Measurements from ENCODE around the gene ST14.
A peak's percentile ranks its signal among the peaks of the same experiment; 100 is the strongest.

The ST14 gene

GRCh38 chr11:130160498-130161155 is 1.0 kb downstream of the ST14 start:
- H3K27ac ChIP-seq (ENCODE audit: low read depth, low read length) = no peak overlapping the region
- H3K9me3 ChIP-seq (ENCODE audit: control insufficient read depth in 5 of 5, low read length in 5 of 5) = no peaks in the 10 kb centered on the region
- H3K4me1 ChIP-seq (ENCODE audit: control insufficient read depth in 5 of 5, insufficient read depth in 5 of 5, low read length in 5 of 5) = peaks cover 1 to 51% (median 14%) of the 10 kb centered on the region in 5 donors
- H3K9ac ChIP-seq (ENCODE audit: low read length in 5 of 5) = no peak overlapping the region
- peaks cover 15 to 38% (median 30%) of the 10 kb centered on the region in 5 donors for H3K27me3 ChIP-seq (ENCODE audit: control insufficient read depth in 5 of 5, insufficient read depth in 4 of 5, low read length in 5 of 5)
- no peaks in the 10 kb centered on the region for H3K36me3 ChIP-seq (ENCODE audit: control insufficient read depth in 5 of 5, insufficient read depth in 5 of 5, low read length in 5 of 5)
- peak overlapping the region; percentile 11 to 45 (median 30) for H3K4me3 ChIP-seq (ENCODE audit: low read depth in 1 of 5, low read length in 5 of 5)

GRCh38 chr11:130161441-130162145 is 2.0 kb downstream of the ST14 start:
- Histone ChIP-seq H3K4me3 (ENCODE audit: low read depth in 1 of 5, low read length in 5 of 5) (peak overlapping the region in 3 of 5 donors; percentile 11 to 55 (median 21)), H3K9ac (ENCODE audit: low read length in 5 of 5) (no peak overlapping the region), H3K36me3 (ENCODE audit: control insufficient read depth in 5 of 5, insufficient read depth in 5 of 5, low read length in 5 of 5) (no peaks in the 10 kb centered on the region), H3K4me1 (ENCODE audit: control insufficient read depth in 5 of 5, insufficient read depth in 5 of 5, low read length in 5 of 5) (peaks cover 1 to 51% (median 14%) of the 10 kb centered on the region in 5 donors), H3K27ac (ENCODE audit: low read depth, low read length) (no peak overlapping the region), H3K9me3 (ENCODE audit: control insufficient read depth in 5 of 5, low read length in 5 of 5) (no peaks in the 10 kb centered on the region), H3K27me3 (ENCODE audit: control insufficient read depth in 5 of 5, insufficient read depth in 4 of 5, low read length in 5 of 5) (peaks cover 18 to 39% (median 30%) of the 10 kb centered on the region in 5 donors)

- H3K9me3 ChIP-seq (ENCODE audit: control insufficient read depth in 5 of 5, low read length in 5 of 5) = no peaks in the 10 kb centered on the region
- H3K27me3 ChIP-seq (ENCODE audit: control insufficient read depth in 5 of 5, insufficient read depth in 4 of 5, low read length in 5 of 5) = peaks cover 18 to 39% (median 30%) of the 10 kb centered on the region in 5 donors
- no peak overlapping the region for H3K4me3 ChIP-seq (ENCODE audit: low read depth in 1 of 5, low read length in 5 of 5)
- H3K27ac ChIP-seq (ENCODE audit: low read depth, low read length) = no peak overlapping the region
- H3K9ac ChIP-seq (ENCODE audit: low read length in 5 of 5) = no peak overlapping the region
- H3K36me3 ChIP-seq (ENCODE audit: control insufficient read depth in 5 of 5, insufficient read depth in 5 of 5, low read length in 5 of 5) = no peaks in the 10 kb centered on the region
- H3K4me1 ChIP-seq (ENCODE audit: control insufficient read depth in 5 of 5, insufficient read depth in 5 of 5, low read length in 5 of 5) = peaks cover 1 to 51% (median 14%) of the 10 kb centered on the region in 5 donors
Measured at GRCh38 chr11:130162733-130163132, 3.2 kb downstream of the ST14 start.

- no peaks in the 10 kb centered on the region for H3K9me3 ChIP-seq (ENCODE audit: control insufficient read depth in 5 of 5, low read length in 5 of 5)
- H3K4me1 ChIP-seq (ENCODE audit: control insufficient read depth in 5 of 5, insufficient read depth in 5 of 5, low read length in 5 of 5) = peaks cover 1 to 51% (median 14%) of the 10 kb centered on the region in 5 donors
- H3K9ac ChIP-seq (ENCODE audit: low read length in 5 of 5) = peak overlapping the region in 1 of 5 donors; percentile 23
- peaks cover 18 to 42% (median 30%) of the 10 kb centered on the region in 5 donors for H3K27me3 ChIP-seq (ENCODE audit: control insufficient read depth in 5 of 5, insufficient read depth in 4 of 5, low read length in 5 of 5)
- H3K4me3 ChIP-seq (ENCODE audit: low read depth in 1 of 5, low read length in 5 of 5) = peak overlapping the region in 2 of 5 donors; percentile 10 to 14
- no peaks in the 10 kb centered on the region for H3K36me3 ChIP-seq (ENCODE audit: control insufficient read depth in 5 of 5, insufficient read depth in 5 of 5, low read length in 5 of 5)
- H3K27ac ChIP-seq (ENCODE audit: low read depth, low read length) = no peak overlapping the region
Measured at GRCh38 chr11:130163346-130164220, 4.0 kb downstream of the ST14 start.

- Histone ChIP-seq H3K9ac (ENCODE audit: low read length in 5 of 5) (no peak overlapping the region), H3K36me3 (ENCODE audit: control insufficient read depth in 5 of 5, insufficient read depth in 5 of 5, low read length in 5 of 5) (no peaks in the 10 kb centered on the region), H3K27me3 (ENCODE audit: control insufficient read depth in 5 of 5, insufficient read depth in 4 of 5, low read length in 5 of 5) (peaks cover 18 to 37% (median 26%) of the 10 kb centered on the region in 5 donors), H3K9me3 (ENCODE audit: control insufficient read depth in 5 of 5, low read length in 5 of 5) (no peaks in the 10 kb centered on the region), H3K27ac (ENCODE audit: low read depth, low read length) (no peak overlapping the region), H3K4me1 (ENCODE audit: control insufficient read depth in 5 of 5, insufficient read depth in 5 of 5, low read length in 5 of 5) (peaks cover 1 to 50% (median 14%) of the 10 kb centered on the region in 5 donors), H3K4me3 (ENCODE audit: low read depth in 1 of 5, low read length in 5 of 5) (no peak overlapping the region)
Measured at GRCh38 chr11:130164221-130164570, 4.6 kb downstream of the ST14 start.

- Histone ChIP-seq H3K36me3 (ENCODE audit: control insufficient read depth in 5 of 5, insufficient read depth in 5 of 5, low read length in 5 of 5) (no peaks in the 10 kb centered on the region), H3K9me3 (ENCODE audit: control insufficient read depth in 5 of 5, low read length in 5 of 5) (no peaks in the 10 kb centered on the region), H3K4me1 (ENCODE audit: control insufficient read depth in 5 of 5, insufficient read depth in 5 of 5, low read length in 5 of 5) (peaks cover 1 to 34% (median 8%) of the 10 kb centered on the region in 5 donors), H3K9ac (ENCODE audit: low read length in 5 of 5) (no peak overlapping the region), H3K27me3 (ENCODE audit: control insufficient read depth in 5 of 5, insufficient read depth in 4 of 5, low read length in 5 of 5) (peaks cover 13 to 32% (median 21%) of the 10 kb centered on the region in 5 donors), H3K4me3 (ENCODE audit: low read depth in 1 of 5, low read length in 5 of 5) (no peak overlapping the region), H3K27ac (ENCODE audit: low read depth, low read length) (no peak overlapping the region)
Measured at GRCh38 chr11:130165601-130166456, 6.2 kb downstream of the ST14 start.

- no peak overlapping the region for H3K4me3 ChIP-seq (ENCODE audit: low read depth in 1 of 5, low read length in 5 of 5)
- H3K9ac ChIP-seq (ENCODE audit: low read length in 5 of 5) = no peak overlapping the region
- H3K36me3 ChIP-seq (ENCODE audit: control insufficient read depth in 5 of 5, insufficient read depth in 5 of 5, low read length in 5 of 5) = no peaks in the 10 kb centered on the region
- peaks cover under 1 to 28% (median 8%) of the 10 kb centered on the region in 5 donors for H3K4me1 ChIP-seq (ENCODE audit: control insufficient read depth in 5 of 5, insufficient read depth in 5 of 5, low read length in 5 of 5)
- no peak overlapping the region for H3K27ac ChIP-seq (ENCODE audit: low read depth, low read length)
- H3K9me3 ChIP-seq (ENCODE audit: control insufficient read depth in 5 of 5, low read length in 5 of 5) = no peaks in the 10 kb centered on the region
- H3K27me3 ChIP-seq (ENCODE audit: control insufficient read depth in 5 of 5, insufficient read depth in 4 of 5, low read length in 5 of 5) = peaks cover 8 to 29% (median 15%) of the 10 kb centered on the region in 5 donors
Measured at GRCh38 chr11:130166457-130166784, 6.8 kb downstream of the ST14 start.

- Histone ChIP-seq H3K36me3 (ENCODE audit: control insufficient read depth in 5 of 5, insufficient read depth in 5 of 5, low read length in 5 of 5) (no peaks in the 10 kb centered on the region), H3K4me3 (ENCODE audit: low read depth in 1 of 5, low read length in 5 of 5) (no peak overlapping the region), H3K9ac (ENCODE audit: low read length in 5 of 5) (no peak overlapping the region), H3K27me3 (ENCODE audit: control insufficient read depth in 5 of 5, insufficient read depth in 4 of 5, low read length in 5 of 5) (peaks cover 8 to 21% (median 9%) of the 10 kb centered on the region in 5 donors), H3K27ac (ENCODE audit: low read depth, low read length) (no peak overlapping the region), H3K9me3 (ENCODE audit: control insufficient read depth in 5 of 5, low read length in 5 of 5) (no peaks in the 10 kb centered on the region), H3K4me1 (ENCODE audit: control insufficient read depth in 5 of 5, insufficient read depth in 5 of 5, low read length in 5 of 5) (peaks cover 0 to 21% (median 8%) of the 10 kb centered on the region in 5 donors)
Measured at GRCh38 chr11:130167146-130167545, 7.6 kb downstream of the ST14 start.

GRCh38 chr11:130168105-130168504 is 8.5 kb downstream of the ST14 start:
- no peak overlapping the region for H3K9ac ChIP-seq (ENCODE audit: low read length in 5 of 5)
- peaks cover 0 to 12% (median 7%) of the 10 kb centered on the region in 5 donors for H3K4me1 ChIP-seq (ENCODE audit: control insufficient read depth in 5 of 5, insufficient read depth in 5 of 5, low read length in 5 of 5)
- no peaks in the 10 kb centered on the region for H3K36me3 ChIP-seq (ENCODE audit: control insufficient read depth in 5 of 5, insufficient read depth in 5 of 5, low read length in 5 of 5)

More at GRCh38 chr11:130168105-130168504, 8.5 kb downstream of the ST14 start:
- Histone ChIP-seq H3K4me3 (ENCODE audit: low read depth in 1 of 5, low read length in 5 of 5) (no peak overlapping the region), H3K27me3 (ENCODE audit: control insufficient read depth in 5 of 5, insufficient read depth in 4 of 5, low read length in 5 of 5) (peaks cover 2 to 15% (median 8%) of the 10 kb centered on the region in 5 donors), H3K27ac (ENCODE audit: low read depth, low read length) (no peak overlapping the region), H3K9me3 (ENCODE audit: control insufficient read depth in 5 of 5, low read length in 5 of 5) (no peaks in the 10 kb centered on the region)

All from subcutaneous abdominal adipose tissue (tissue), 5 donors.